NCI-H69 (cell line): ENCODE measurements around the gene RASA3.

Experiments
- DNase-seq: peaks from one replicate; lab custom pipeline; 2025; lab: John Stamatoyannopoulos, UW

The RASA3 gene

DNA sequence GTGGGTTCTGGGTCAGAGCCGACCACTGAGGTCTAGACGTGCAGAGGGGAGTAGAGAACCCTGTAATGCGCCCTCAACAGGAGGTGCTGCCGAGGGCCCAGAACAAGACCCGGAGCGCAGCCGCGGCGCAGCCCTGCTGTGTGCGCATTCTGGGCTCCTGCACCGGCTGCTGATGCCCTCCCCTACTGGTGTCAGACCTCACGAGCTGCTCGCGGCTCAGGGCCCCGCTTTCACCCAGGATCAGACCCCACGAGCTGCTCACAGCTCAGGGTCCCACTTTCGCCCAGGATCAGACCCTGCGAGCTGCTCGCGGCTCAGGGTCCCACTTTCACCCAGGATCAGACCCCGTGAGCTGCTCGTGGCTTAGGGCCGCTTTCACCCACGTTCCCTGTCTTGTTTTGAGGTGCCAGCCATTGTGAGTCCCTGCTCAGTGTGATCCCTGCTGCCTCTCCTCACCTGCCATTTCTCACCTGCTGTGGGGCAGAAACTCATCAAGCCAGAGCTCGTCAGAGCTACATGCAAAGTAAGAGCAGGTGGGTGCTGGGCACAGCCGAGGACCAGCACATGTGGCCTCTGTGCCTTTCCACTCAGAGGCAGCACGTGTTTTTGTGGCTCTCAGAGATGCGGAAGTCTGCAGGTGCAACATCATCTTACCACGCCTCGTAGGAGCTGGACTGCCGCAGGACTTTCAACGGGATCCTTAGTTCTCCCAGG, 111.5 kb downstream of the RASA3 start:
- DNase-seq = peak; percentile 17

DNA sequence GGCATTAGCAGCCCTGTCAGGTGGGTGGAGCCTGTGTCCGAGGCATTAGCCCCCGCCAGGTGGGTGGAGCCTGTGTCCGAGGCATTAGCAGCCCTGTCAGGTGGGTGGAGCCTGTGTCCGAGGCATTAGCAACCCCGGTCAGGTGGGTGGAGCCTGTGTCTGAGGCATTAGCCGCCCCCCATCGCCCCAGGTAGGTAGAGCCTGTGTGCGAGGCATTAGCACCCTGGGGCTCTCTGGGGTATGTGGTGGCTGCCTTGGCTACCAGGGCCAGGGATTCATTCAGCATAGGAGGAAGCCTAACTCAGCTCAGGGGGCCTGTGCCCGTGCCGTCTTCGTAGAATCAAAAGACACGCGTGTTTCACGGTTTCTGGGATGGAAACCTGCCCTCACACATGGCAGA, 112.3 kb downstream of the RASA3 start:
- DNase-seq = peak; percentile 79

DNA sequence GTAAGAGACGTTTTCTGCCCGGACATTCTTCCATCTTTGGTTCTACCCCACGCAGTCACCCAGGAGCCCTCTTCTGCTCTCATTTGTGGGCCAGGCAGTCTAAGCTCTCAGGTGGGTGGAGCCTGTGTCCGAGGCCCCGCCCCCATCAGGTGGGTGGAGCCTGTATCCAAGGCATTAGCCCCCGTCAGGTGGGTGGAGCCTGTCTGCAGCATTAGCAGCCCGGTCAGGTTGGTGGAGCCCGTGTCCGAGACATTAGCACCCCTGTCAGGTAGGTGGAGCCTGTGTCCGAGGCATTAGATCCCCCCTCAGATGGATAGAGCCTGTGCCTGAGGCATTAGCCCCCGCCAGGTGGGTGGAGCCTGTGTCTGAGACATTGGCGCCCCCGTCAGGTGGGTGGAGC, 113.1 kb downstream of the RASA3 start:
- peak; percentile 84 for DNase-seq

DNA sequence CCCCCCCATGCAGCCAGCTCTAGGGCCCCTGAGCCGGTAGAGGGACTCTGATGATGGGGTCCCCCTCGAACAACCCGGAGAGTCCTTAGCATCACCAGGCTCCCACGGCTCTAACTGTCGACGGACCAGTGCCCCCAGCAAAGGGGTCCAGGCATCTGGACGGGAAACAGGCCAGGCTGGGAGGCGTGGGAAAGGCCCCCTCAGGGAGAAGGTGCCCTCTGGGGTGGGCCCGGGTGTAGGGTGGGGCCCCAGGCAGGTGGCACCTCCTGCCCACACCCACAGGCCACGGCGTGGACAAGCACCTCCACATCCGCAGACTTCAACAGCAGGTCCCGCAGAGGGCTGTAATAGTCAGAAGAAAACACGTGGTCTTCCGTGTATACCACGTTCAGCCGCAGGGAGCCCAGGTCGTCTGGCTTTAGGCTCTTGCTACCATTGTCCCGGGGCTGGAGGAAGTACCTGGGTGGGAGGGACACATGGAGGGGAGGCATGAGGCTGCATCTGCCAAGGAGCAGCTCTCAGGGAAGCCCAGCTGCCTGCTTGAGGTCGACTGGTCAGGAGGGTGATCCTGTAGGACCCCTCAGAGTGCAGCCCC, 113.9 kb downstream of the RASA3 start:
- no peak for DNase-seq

DNA sequence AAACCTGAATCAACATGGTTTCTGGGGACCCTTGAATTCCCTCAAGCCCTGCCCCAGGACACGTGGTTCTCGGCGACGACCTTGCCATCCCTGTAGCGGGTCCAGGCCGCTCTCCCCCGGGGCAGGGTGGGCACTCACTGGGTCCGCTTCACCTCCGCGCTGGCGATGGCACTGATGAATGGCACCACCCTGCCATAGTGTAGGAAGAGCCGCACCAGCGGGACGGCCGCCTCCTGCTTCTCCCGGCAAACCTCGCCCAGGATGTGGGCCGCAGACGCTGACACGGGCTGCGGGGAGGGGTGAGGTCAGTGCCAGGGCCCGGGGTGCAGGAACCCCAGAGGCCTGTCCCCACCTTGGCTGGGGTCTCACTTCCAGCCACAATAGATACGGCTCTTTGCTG, 114.5 kb downstream of the RASA3 start:
- DNase-seq = no peak

- no peak for DNase-seq
Observed at GRCh38 chr13:114017028-114017630, 115.3 kb downstream of the RASA3 start.

- no peak for DNase-seq
Observed at GRCh38 chr13:114016321-114017027, 115.9 kb downstream of the RASA3 start.

GRCh38 chr13:114015969-114016295, 116.5 kb downstream of the RASA3 start:
- no peak for DNase-seq

DNA sequence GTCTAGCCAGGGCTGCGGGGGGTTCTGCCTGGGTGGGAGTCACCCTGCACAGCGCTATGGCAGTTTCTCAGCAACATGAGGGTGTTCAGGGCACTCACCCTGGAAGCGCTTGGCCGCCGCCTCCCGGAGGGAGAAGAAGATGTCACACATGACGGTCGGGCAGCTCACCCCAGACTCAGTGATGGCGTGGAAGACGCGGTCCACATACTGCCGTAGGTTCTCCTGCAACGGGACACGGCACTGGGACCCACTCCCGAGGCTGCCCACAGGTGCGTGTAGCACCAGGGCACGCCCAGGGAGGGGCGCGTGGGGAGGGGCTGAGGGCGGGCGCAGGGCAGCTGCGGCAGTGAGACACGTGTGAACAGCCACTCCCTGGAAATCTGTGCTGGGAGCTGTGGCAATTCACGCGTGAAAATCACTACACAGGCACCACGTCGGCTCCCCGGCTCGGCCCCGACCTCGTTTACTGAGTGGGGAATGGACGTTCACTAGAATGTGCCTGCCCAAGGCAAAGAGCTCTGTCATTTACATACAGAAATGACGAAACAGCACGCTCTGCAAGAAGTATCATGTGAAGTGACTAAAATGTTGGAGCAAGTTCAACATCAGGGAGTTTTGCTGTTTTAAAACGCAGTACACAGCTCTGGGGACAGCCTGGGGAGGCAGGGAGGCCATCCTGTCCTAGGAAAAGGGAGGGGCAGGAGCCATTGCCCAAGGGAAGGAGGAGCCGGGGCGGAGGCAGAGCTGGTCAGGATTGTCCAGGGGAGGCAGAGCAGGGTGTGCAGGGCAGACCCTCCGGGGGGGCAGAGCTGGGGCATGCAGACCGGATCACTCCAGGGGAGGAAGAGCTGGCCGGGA, 117.1 kb downstream of the RASA3 start:
- peak; percentile 34 for DNase-seq

GRCh38 chr13:114013952-114014629, 118.3 kb downstream of the RASA3 start:
- DNase-seq = no peak

DNA sequence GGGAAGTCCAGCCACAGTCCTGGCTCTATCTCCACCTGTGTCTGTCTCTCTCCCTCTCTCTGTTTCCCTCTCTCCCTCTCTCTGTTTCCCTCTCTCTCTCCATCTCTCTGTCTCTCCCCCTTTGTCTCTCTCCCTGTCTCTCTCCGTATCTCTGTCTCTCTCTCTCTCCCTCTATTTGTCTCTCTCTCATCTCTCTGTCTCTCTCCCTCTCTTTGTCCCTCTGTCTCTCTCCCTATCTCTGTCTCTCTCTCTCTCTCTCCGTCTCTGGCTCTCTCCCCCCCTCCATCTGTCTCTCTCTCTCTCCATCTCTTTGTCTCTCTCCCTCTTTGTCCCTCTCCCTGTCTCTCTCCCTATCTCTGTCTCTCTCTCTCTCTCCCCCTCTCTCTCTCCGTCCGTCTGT, 119.1 kb downstream of the RASA3 start:
- no peak for DNase-seq

- DNase-seq = no peak
Observed at GRCh38 chr13:114012921-114013320, 119.5 kb downstream of the RASA3 start.

DNA sequence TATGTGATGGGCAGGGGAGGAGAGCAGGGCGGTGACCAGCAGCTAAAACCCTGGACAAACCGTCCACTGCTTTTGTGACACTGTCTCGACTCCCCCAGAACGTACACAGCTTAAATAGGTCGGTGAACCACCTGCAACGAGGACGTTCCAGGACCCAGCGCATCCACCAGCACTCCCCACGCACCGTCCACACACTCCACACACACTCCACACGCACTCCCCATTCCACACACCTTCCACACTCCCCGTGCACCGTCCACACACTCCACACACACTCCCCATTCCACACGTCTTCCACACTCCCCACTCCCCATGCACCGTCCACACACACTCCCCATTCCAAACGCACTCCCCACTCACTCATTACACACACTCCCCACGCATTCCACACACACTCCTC, 120.3 kb downstream of the RASA3 start:
- DNase-seq = no peak

DNA sequence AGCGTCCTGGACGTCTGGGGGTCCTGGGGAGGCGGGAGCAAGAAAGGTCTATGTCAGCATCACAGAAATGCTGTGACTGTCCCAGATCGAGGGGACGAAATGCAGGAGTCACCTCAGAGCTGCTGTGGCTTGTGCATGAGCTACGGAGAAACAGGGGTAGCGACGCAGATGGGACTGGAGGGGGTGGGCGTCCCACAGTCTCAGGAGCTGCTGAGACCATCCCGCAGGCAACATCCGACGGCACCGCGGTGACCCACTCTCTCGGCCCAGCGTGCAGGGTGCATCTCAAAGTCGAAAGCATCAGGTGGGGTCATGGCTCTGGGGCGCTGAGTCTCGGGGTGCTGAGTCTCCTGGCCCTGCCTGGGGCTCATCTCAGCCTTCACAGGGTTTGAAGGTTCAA, 121.2 kb downstream of the RASA3 start:
- DNase-seq = no peak

GRCh38 chr13:114010401-114011101, 121.9 kb downstream of the RASA3 start:
- no peak for DNase-seq

GRCh38 chr13:114009590-114010400, 122.6 kb downstream of the RASA3 start:
- no peak for DNase-seq

GRCh38 chr13:114008964-114009589, 123.3 kb downstream of the RASA3 start:
- DNase-seq = no peak

GRCh38 chr13:114007566-114007965, 124.9 kb downstream of the RASA3 start:
- DNase-seq = no peak

DNA sequence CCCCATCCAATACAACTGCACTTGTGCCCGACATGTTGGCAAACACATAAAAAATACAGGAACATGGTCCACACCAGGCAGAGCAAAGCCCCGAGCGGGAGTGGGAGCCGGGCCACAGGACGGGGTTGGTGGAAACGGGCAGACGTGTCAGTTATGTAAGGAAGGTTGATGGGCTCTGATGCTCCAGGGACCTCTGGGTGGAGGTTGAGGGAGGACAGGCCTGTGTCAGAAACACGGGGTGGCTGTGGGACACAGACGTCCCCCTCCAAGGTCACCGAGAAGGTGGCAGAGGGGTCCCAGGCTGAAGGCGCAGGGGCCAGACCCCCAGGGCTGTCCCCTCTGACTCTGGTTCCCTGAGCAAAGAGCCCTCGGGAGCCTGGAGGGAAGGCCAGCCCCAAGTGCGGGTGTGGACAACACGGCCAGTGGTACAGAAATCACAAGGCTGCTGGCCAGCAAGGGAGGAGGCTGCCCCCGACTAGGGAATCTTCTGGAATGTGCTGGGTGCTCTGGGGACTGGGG, 127.2 kb downstream of the RASA3 start:
- no peak for DNase-seq
